Stomach (tissue), 4 donors: Measurements from ENCODE around the gene TTC39B.

Experiments used
- POLR2A ChIP-seq, 4 donors: fragments of 450-650 bp; IDR thresholded peaks; one replicate each; pipeline ENCODE4 v1.6.1; 2016; ENCODE audit warnings: antibody characterized with exemption in 4 of 4, control low read depth in 2 of 4, mild to moderate bottlenecking in 1 of 4, moderate library complexity in 1 of 4
- POLR2AphosphoS5 ChIP-seq, 3 donors: sonication (generic); formaldehyde crosslinking; IDR thresholded peaks; one replicate each; pipeline ENCODE4 v1.6.1; 2016; ENCODE audit warnings: antibody characterized with exemption in 3 of 3
- TF ChIP-seq, protein P1 (sequence below), 7 experiments: fragments of 450-650 bp in 4 of 7; fragments of 200-600 bp in 3 of 7; sonication (generic) in 3 of 7; IDR thresholded peaks; one replicate each; pipeline ENCODE4 v1.5.1; 2016 to 2019; ENCODE audit warnings: antibody characterized with exemption in 7 of 7, control low read depth in 2 of 7, mild to moderate bottlenecking in 1 of 7

DNA sequence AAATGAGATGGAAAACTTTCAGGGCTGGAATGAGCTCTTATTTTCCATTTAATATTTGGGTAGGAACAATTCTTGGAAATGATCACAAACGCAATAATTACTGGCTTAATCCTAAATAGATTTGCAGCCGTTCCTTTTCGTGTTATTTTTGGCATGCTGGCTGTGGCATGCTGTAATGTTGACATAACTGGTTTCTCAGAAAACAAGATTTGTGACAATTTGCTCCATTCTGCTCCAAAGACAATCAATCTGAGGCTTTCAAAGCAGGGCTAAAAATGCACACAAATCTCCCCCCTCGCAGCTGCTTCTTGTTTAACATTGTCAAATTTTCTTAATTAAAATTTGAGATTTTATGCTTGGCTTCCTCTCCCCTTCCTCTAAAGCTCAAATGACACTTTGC is 151.2 kb downstream of the TTC39B start:
- TF ChIP-seq, protein P1, sequence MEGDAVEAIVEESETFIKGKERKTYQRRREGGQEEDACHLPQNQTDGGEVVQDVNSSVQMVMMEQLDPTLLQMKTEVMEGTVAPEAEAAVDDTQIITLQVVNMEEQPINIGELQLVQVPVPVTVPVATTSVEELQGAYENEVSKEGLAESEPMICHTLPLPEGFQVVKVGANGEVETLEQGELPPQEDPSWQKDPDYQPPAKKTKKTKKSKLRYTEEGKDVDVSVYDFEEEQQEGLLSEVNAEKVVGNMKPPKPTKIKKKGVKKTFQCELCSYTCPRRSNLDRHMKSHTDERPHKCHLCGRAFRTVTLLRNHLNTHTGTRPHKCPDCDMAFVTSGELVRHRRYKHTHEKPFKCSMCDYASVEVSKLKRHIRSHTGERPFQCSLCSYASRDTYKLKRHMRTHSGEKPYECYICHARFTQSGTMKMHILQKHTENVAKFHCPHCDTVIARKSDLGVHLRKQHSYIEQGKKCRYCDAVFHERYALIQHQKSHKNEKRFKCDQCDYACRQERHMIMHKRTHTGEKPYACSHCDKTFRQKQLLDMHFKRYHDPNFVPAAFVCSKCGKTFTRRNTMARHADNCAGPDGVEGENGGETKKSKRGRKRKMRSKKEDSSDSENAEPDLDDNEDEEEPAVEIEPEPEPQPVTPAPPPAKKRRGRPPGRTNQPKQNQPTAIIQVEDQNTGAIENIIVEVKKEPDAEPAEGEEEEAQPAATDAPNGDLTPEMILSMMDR (IDR thresholded peaks at IDR 0.05), result no peak
- TF ChIP-seq POLR2AphosphoS5 (IDR thresholded peaks at IDR 0.05) (no peak), POLR2A (IDR thresholded peaks at IDR 0.05) (no peak)
